ENCODE data around the gene TMEM30A.

The TMEM30A gene

GRCh38 chr6:75284632-75285282, at the start of gene TMEM30A:
Gene TMEM30A, minus strand, starts transcription at chr6:75284792. Its CDS starts 154 bp downstream, at chr6:75284638.
- DNase-seq (ENCODE audit: low read depth): peak; percentile 83

GRCh38 chr6:75333676-75334200, 49.1 kb upstream of the TMEM30A start:
- DNase-seq (ENCODE audit: low read depth): no peak

- no peak for DNase-seq (ENCODE audit: low read depth)
Measured at GRCh38 chr6:75331151-75331550, 46.6 kb upstream of the TMEM30A start.

- no peak for DNase-seq (ENCODE audit: low read depth)
Measured at GRCh38 chr6:75329703-75330102, 45.1 kb upstream of the TMEM30A start.

GRCh38 chr6:75327807-75328206, 43.2 kb upstream of the TMEM30A start:
- DNase-seq (ENCODE audit: low read depth): no peak

- DNase-seq (ENCODE audit: low read depth): no peak
Measured at GRCh38 chr6:75326557-75327258, 42.1 kb upstream of the TMEM30A start.

GRCh38 chr6:75318900-75319299, 34.3 kb upstream of the TMEM30A start:
- no peak for DNase-seq (ENCODE audit: low read depth)

- DNase-seq (ENCODE audit: low read depth): peak; percentile 43
Measured at GRCh38 chr6:75317503-75318206, 33.1 kb upstream of the TMEM30A start.

GRCh38 chr6:75315978-75316377, 31.4 kb upstream of the TMEM30A start:
- no peak for DNase-seq (ENCODE audit: low read depth)

GRCh38 chr6:75308250-75308988, 23.8 kb upstream of the TMEM30A start:
- DNase-seq (ENCODE audit: low read depth): no peak

GRCh38 chr6:75307364-75308004, 22.9 kb upstream of the TMEM30A start:
- DNase-seq (ENCODE audit: low read depth): no peak

- DNase-seq (ENCODE audit: low read depth): no peak
Measured at GRCh38 chr6:75306064-75306463, 21.5 kb upstream of the TMEM30A start.

- DNase-seq (ENCODE audit: low read depth): no peak
Measured at GRCh38 chr6:75305573-75305972, 21.0 kb upstream of the TMEM30A start.

GRCh38 chr6:75302280-75302679, 17.7 kb upstream of the TMEM30A start:
- DNase-seq (ENCODE audit: low read depth): no peak

GRCh38 chr6:75301537-75301936, 16.9 kb upstream of the TMEM30A start:
- no peak for DNase-seq (ENCODE audit: low read depth)

GRCh38 chr6:75301088-75301487, 16.5 kb upstream of the TMEM30A start:
- no peak for DNase-seq (ENCODE audit: low read depth)

GRCh38 chr6:75300531-75300855, 15.9 kb upstream of the TMEM30A start:
- DNase-seq (ENCODE audit: low read depth): no peak

- DNase-seq (ENCODE audit: low read depth): no peak
Measured at GRCh38 chr6:75299801-75300530, 15.4 kb upstream of the TMEM30A start.

- no peak for DNase-seq (ENCODE audit: low read depth)
Measured at GRCh38 chr6:75296811-75297779, 12.5 kb upstream of the TMEM30A start.

GRCh38 chr6:75292555-75292954, 8.0 kb upstream of the TMEM30A start:
- DNase-seq (ENCODE audit: low read depth): no peak
